AG04450 (cell line): ENCODE results near the gene HAGHL. TPM values are rescaled to one million over a fixed set of nuclear protein-coding genes. Genes with fewer than 3 reads are reported as not detected.
"Not testable (repeated sequence)": the region's sequence is repeated elsewhere in the genome, so short reads cannot be mapped to it uniquely, and the experiment has no call there.

ENCODE experiments used
- CTCF ChIA-PET: fragments of 300-600, 350-600 bp; formaldehyde crosslinking; extraction: SDS; loops from one replicate; lab custom pipeline; 2022; ENCODE audit warnings: antibody characterized with exemption, inconsistent platforms; lab: Charles Lee
- POLR2A ChIA-PET: fragments of 350-600 bp; formaldehyde crosslinking; extraction: SDS; loops from one replicate; lab custom pipeline; 2021; ENCODE audit warnings: antibody characterized with exemption, inconsistent platforms; lab: Yijun Ruan, JAX
- DNase-seq: peaks from one replicate; pipeline ENCODE4 v3.0.0-alpha.2; 2011; ENCODE audit warnings: low read depth, low spot score
- H3K27ac ChIP-seq: one replicate; pipeline ENCODE4 v1.5.1; 2012; ENCODE audit warnings: low read depth, low read length, control low read depth
- H3K27me3 ChIP-seq: one replicate; pipeline ENCODE4 v1.6.0; 2012; ENCODE audit warnings: low read length; ENCODE audit not compliant: control insufficient read depth, insufficient read depth
- H3K4me3 ChIP-seq: 2 replicates; pipeline ENCODE4 v1.5.1; 2011; ENCODE audit warnings: mild to moderate bottlenecking, low read depth, low read length, control low read depth
- H3K9me3 ChIP-seq: 2 replicates; pipeline ENCODE4 v1.5.1; 2012; ENCODE audit warnings: low read length; ENCODE audit not compliant: control insufficient read depth, insufficient read depth
- CTCF ChIP-seq: IDR thresholded peaks from 2 replicates; pipeline ENCODE4 v1.5.1; 2011; ENCODE audit warnings: low read depth, low read length, control low read depth, inconsistent platforms
- polyA plus RNA-seq: library from polyadenylated mRNA; depleted of rRNA; stranded (reverse); fragments of >200 nt; gene quantifications from 2 replicates; pipeline ENCODE4 v1.2.3, GENCODE V29; 2011

The HAGHL gene
- polyA plus RNA-seq, 1 experiment = 4.2 TPM

- TF ChIP-seq CTCF = peak; percentile 36
- Histone ChIP-seq H3K9me3 (peaks cover 13% of the 10 kb centered on the region; the same call in 1 of the 2 replicates), H3K27ac (no peak overlapping the region), H3K27me3 (no peaks in the 10 kb centered on the region), H3K4me3 (no peak overlapping the region)
- ChIA-PET CTCF (interaction anchor here (0.7 to 1.4 kb wide), 2 partner anchors 26 to 179 kb away, joined by 3 to 4 read pairs; no protein-coding TSS in a partner anchor), POLR2A (no interaction called here)
- DNase-seq = no peak
Observed at GRCh38 chr16:685967-686366, 40.9 kb upstream of the HAGHL start.

GRCh38 chr16:686459-687260, 40.2 kb upstream of the HAGHL start:
- H3K9me3 ChIP-seq = peaks cover 9% of the 10 kb centered on the region; the same call in 1 of the 2 replicates
- no peaks in the 10 kb centered on the region for H3K27me3 ChIP-seq
- no peak for TF ChIP-seq CTCF
- POLR2A ChIA-PET = no interaction called here
- H3K4me3 ChIP-seq = no peak overlapping the region
- no peak overlapping the region for H3K27ac ChIP-seq
- DNase-seq = no peak
- CTCF ChIA-PET = interaction anchor here (1.4 kb wide), 1 partner anchor 26 kb away, joined by 3 read pairs; no protein-coding TSS in a partner anchor

- no peak for DNase-seq
- no peak overlapping the region for H3K4me3 ChIP-seq
- CTCF ChIA-PET = no interaction called here
- no peak overlapping the region for H3K27ac ChIP-seq
- peaks cover 9% of the 10 kb centered on the region; the same call in 1 of the 2 replicates for H3K9me3 ChIP-seq
- H3K27me3 ChIP-seq = peaks cover 6% of the 10 kb centered on the region
- POLR2A ChIA-PET = no interaction called here
- no peak for TF ChIP-seq CTCF
Observed at GRCh38 chr16:687499-687898, 39.4 kb upstream of the HAGHL start.

- POLR2A ChIA-PET = interaction anchor here (0.6 to 1.7 kb wide), 3 partner anchors 9 to 31 kb away, joined by 3 to 10 read pairs (median 4); partner anchors contain the start of gene STUB1
- no peak for DNase-seq
- Histone ChIP-seq H3K27ac (peak overlapping the region; percentile 11), H3K9me3 (peaks cover 12% of the 10 kb centered on the region; the same call in 1 of the 2 replicates), H3K4me3 (peak overlapping the region; percentile 77), H3K27me3 (peaks cover 20% of the 10 kb centered on the region)
- CTCF ChIA-PET = interaction anchor here (0.9 to 1.2 kb wide), 2 partner anchors 23 to 27 kb away, joined by 3 read pairs; no protein-coding TSS in a partner anchor
- TF ChIP-seq CTCF = no peak
Observed at GRCh38 chr16:689175-689897, 37.6 kb upstream of the HAGHL start.

GRCh38 chr16:691242-691641, 35.7 kb upstream of the HAGHL start:
- H3K27me3 ChIP-seq = peaks cover 36% of the 10 kb centered on the region
- CTCF ChIA-PET, DNase-seq, H3K4me3 ChIP-seq, H3K27ac ChIP-seq, H3K9me3 ChIP-seq: not testable (repeated sequence)
- POLR2A ChIA-PET = interaction anchor here (0.8 kb wide), 1 partner anchor 33 kb away, joined by 5 read pairs; no protein-coding TSS in a partner anchor
